WI38 (cell line): ENCODE results near the gene RASAL2.

Source experiments
- H3K4me3 ChIP-seq: 2 replicates; pipeline ENCODE4 v1.5.1; 2011; ENCODE audit warnings: low read depth, mild to moderate bottlenecking, control low read depth, low read length
- TF ChIP-seq, protein P1 (sequence below): IDR thresholded peaks from 2 replicates; pipeline ENCODE4 v1.5.1; 2012; ENCODE audit warnings: low read depth, mild to moderate bottlenecking, control low read depth, low read length

Gene RASAL2

GRCh38 chr1:178412400-178412770 lies 318.5 kb downstream of the RASAL2 start:
- H3K4me3 ChIP-seq = no peak overlapping the region
- TF ChIP-seq, protein P1, sequence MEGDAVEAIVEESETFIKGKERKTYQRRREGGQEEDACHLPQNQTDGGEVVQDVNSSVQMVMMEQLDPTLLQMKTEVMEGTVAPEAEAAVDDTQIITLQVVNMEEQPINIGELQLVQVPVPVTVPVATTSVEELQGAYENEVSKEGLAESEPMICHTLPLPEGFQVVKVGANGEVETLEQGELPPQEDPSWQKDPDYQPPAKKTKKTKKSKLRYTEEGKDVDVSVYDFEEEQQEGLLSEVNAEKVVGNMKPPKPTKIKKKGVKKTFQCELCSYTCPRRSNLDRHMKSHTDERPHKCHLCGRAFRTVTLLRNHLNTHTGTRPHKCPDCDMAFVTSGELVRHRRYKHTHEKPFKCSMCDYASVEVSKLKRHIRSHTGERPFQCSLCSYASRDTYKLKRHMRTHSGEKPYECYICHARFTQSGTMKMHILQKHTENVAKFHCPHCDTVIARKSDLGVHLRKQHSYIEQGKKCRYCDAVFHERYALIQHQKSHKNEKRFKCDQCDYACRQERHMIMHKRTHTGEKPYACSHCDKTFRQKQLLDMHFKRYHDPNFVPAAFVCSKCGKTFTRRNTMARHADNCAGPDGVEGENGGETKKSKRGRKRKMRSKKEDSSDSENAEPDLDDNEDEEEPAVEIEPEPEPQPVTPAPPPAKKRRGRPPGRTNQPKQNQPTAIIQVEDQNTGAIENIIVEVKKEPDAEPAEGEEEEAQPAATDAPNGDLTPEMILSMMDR = no peak

DNA sequence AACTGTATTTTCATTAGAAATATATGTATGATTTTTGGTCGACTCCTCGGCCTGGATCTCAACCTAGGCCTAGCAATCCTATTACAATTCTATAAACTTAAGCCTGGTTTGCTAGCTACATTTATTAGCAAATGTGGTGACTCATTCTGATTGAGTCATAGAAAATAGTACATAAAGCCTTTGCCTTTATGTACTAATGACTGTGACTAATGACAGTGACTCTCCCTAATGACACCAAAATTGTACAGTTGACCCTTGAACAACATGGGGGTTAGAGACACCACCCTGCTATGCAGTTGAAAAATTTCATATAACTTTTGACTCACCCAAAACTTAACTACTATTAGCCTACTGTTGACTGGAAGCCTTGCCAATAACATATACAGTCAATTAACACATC lies 324.0 kb downstream of the RASAL2 start:
- H3K4me3 ChIP-seq = no peak overlapping the region
- TF ChIP-seq, protein P1 = no peak

DNA sequence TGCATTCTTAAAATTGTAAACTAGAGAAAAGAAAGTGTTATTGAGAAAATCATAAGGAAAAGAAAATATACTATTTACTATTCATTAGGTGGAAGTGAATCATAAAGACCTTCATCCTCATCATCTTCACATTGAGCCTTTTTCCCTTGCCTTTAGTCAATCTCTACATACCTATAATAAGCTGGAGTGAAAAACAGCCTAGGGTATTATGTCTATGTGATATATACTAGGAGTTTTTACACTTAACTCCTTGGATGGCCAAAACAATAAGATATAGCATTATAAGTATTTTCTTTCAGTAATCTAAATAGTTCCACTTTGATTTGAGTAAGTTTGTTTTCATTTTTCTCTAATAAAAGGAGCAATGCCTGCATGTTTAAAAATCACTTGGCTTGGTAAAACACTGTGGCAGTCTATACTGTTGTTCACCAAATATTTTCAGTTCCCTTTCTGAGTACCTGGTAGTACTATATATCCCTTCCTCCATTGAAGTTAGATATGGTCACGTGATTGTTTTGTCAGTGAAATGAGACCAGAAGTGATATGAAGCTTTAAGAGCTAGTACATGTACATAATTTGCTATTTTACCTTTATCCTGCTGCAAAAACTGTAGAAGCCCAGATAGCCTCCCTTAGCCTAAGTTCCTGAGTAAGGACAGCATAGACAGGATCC lies 324.5 kb downstream of the RASAL2 start:
- H3K4me3 ChIP-seq = no peak overlapping the region
- TF ChIP-seq, protein P1 = no peak

- no peak overlapping the region for H3K4me3 ChIP-seq
- TF ChIP-seq, protein P1 = no peak
These were observed 340.5 kb downstream of the RASAL2 start for GRCh38 chr1:178434360-178434759.

- TF ChIP-seq, protein P1 = no peak
- no peak overlapping the region for H3K4me3 ChIP-seq
These were observed 341.1 kb downstream of the RASAL2 start for GRCh38 chr1:178434899-178435435.

- H3K4me3 ChIP-seq = no peak overlapping the region
- TF ChIP-seq, protein P1 = no peak
These were observed 343.0 kb downstream of the RASAL2 start for GRCh38 chr1:178436899-178437298.

GRCh38 chr1:178438432-178438831 lies 344.5 kb downstream of the RASAL2 start:
- TF ChIP-seq, protein P1 = no peak
- no peak overlapping the region for H3K4me3 ChIP-seq
